Activated T-helper 9 cell treated with anti-CD3 and anti-CD28 coated beads, Interleukin-2, amount 50 U/mL, for 16 hours (primary cell): ENCODE measurements around the gene GFOD2.

ENCODE experiments used
- DNase-seq: peaks from one replicate; pipeline ENCODE4 v3.0.0-alpha.2; 2020; ENCODE audit warnings: low read depth

Gene GFOD2

DNA sequence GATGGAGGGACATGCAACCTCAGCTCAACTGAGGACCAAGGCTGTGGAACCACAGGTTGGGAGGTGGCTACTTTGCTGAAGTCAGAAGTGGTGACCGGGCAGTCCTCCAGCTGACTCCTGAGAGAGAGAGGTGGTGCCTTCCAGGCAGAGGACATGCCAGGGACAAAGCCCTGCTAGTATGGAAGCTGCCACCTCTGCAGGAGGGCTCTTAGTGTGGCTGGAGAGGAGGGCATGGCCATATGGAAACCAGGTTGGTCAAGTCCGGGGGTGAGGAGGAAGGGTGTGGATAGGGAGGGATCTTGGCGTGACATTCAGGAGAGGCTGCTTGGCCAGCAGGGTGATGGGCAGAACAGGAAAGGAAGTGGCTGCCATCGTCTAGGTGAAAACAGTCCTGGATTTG, 46.8 kb downstream of the GFOD2 start:
- no peak for DNase-seq

DNA sequence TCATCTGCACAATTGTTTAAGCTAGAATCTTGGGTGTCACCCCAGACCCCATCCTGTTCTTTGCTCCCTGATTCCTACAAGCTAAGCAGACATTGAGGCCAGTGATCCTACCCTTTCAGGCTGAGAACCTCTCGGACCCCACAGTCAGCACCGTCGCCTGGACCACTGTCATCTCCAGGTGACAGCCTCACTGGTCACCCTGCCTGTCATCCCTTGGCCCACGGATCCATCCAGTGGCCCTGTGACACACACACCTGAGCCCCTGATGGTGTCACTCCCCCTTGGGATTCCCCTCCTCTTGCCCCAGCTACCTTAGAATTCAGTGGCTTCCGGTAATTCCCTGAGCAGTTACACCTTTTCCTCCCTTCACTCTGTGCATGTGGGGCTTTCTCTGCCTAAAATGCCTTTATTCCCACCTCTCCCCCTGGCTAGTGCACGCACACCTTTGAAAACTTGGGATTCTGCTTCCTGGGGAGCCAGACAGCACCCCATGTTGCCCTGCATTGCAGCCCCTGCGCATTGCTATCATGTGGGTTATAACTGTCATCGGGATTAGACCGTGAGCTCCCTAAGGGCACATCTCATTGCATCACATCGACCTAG, 49.5 kb downstream of the GFOD2 start:
- no peak for DNase-seq

DNA sequence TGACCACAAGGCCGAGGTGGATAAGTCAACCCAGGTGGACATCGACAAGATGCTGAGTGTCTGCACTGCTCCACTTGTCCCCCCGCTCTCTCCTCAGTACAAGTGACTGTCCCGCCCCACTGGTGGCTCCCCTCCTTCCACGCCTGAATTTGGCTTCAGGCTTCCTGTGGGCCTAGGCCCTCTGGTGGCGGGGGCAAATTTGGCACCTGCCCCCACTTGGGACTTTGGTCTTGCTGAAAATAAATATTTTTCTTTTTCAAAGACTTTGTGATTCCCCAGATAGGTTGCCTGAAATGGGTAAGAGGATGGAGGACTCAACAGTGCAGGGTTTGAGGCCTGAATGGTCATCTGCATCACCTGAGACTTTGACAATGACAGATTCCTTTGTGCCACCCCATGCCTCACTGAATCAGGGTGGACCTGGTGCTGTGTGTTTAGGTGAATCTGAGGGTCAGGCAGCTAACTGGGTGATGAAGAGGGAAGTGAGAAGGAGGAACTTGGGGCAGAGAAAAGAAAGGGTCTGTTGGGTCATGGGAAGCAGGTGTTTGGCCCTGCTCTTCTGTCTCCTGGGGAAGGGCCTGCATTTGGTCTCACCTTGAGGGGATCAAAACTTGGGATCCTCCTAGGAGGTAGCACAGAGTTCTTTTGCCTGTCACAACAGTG, 50.5 kb downstream of the GFOD2 start:
- DNase-seq, result no peak

DNA sequence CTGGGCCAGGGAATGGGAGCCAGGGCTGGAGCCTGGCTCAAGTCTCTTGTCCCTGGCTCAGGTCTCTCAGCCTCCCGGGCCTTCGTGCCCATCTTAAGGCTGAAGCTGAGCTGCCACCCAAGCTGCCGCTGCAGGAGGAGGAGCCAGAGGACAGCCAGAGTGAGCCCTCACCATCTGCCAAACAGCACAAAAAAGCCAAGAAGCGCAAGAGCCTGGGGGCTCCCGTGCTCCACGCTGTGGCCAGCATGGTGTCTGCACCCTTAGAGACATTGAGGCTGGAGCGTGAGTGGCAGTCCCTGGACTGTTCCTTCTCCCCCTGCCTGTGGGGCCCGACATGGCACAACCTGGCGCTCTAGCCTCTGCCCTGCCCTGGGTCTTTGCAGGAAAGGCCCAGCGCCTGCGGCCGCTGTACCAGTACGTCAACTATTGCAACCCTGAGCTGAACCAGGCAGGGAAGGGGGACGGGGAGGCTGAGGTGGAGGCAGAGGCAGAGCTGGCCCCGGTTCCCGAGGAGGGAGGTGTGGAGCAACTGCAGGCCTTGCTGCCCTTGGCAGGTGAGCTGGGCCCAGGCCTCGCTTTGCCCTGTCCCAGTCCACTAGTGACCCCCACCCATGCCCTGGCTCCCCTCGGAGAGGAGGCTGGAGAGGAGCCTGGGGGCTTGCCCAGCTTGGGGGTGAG, 51.2 kb downstream of the GFOD2 start:
- DNase-seq, result peak; percentile 67

DNA sequence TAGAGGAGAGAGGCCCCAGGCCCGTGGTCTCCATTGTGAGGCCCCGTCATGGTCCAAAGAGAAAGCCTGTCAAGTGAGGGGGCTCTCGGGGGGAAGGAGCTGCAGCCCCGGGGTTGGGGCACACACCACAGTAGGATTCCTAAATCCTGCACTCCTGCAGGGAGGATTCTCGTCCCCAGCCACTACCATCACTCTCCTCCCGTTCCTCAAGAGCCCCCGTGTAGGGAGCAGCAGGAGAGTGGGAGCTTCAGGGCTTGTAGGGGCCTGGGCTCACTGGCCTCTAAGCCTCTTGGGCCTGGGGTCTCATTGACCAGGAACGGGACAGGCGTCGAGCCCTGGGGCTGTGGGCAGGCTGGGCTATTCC, 51.7 kb downstream of the GFOD2 start:
- DNase-seq, result no peak

DNA sequence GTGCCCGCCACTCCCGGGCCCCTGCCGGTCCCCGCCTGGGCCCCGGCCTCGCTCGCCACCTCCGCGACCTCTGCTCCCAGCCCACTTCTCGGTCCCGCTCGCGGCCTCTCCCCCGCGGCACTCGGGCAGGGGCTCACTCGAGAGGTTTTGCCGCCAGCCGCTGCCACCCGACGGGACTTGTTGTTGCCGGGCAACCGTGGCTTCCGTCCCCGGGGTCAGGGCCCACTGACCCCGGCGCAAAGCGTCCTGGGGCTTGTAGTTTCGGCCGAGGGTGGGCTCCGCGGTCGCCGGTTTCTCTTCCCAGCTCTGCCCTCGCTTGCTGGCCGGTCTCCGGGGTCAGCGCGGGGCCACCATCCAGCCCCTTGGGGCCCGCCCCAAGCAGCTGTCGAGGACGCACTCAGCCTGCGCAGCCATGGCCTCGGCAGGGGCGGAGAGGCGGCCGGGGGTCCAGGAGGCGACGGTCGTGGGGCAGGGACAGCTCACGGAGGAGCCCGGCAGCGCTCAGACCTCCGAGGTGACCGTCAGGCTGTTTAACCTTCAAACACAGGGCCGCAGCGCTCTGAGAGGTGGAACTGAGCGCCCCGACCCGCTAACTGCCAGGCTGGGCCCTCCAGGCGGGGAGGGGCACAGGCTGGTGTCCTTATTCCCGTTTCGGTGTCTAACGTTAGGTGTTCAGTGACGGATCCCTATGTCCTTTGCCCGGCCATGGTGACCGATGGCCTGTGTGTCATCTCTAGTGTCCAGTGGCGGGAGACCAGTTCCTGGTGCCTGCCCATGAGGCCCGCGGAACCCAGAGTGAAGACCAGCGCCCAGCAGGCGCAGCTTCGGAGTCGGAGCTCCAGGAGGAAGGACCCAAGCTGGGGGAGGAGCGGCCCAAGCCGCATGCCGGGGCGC, 52.3 kb downstream of the GFOD2 start, which contains the start of the genes C16orf86 and ENKD1:
Gene C16orf86, plus strand, starts transcription at position 256 of the 894 bp plus-strand sequence. Its CDS starts 157 bp downstream, at position 413.
Gene ENKD1, minus strand, starts transcription at position 192 of the 894 bp plus-strand sequence. CDS start 308 bp downstream, outside the sequence.
- peak; percentile 75 for DNase-seq

DNA sequence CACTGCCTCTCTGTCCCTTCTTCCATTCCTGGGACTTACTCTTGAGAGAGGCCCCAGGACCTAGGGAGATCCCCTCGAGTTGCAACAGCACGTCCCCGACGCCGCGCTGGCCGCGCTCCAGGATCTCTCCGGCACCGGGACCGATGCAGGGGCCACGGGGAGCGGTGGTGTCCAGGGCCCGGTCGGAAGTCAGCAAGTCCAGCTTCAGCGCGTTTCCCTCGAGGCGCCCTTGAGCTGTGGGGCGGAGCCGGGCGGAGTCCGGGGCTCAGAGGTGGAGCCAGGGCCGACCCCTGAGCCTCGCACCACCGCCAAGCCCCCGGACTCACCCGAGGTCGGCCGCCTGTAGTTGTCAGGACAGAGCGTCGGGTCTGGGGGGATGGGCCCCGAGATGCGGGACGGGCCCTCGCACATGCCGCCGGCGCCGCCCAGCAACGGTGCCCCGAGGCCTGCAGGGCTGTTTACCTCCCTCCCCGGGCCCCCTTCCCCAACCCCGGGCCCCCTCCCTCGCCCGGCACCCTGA, 53.0 kb downstream of the GFOD2 start:
- no peak for DNase-seq

DNA sequence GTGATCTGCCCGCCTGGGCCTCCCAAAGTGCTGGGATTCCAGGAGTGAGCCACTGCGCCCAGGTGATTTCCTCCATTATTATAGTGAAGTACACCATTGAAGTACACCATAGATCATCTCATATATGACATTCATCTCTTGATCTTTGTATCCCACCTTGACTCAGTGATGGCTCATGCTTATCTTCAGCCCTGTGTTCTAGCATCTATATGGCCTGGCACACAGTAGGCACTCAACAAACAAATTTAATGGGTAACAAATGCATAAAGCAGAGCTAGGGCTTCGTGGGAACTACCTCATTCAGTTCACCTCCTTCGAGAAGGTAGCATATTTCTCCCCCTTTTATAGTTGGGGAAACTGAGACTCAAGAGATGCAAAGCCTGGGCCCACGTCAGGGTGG, 53.5 kb downstream of the GFOD2 start:
- no peak for DNase-seq

DNA sequence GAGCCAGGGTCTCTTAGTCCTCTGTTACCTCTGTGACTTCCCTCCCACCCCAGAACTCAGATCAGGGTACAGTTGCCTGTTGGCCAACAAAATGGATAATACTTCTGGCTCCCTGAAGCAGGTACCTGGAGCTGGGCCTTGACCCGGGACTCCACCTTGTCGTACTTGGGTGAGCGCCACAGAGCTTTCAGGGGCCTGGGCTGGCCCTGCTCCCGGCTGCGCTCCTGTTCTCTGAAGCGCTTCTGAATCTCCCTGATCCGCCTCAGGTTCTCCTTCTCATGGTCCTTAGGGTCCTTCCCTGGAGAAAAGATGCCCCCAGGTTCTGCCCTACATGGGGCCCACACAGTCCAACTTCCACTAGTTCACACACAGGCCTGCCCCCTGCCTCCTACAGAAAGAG, 54.2 kb downstream of the GFOD2 start:
- no peak for DNase-seq

DNA sequence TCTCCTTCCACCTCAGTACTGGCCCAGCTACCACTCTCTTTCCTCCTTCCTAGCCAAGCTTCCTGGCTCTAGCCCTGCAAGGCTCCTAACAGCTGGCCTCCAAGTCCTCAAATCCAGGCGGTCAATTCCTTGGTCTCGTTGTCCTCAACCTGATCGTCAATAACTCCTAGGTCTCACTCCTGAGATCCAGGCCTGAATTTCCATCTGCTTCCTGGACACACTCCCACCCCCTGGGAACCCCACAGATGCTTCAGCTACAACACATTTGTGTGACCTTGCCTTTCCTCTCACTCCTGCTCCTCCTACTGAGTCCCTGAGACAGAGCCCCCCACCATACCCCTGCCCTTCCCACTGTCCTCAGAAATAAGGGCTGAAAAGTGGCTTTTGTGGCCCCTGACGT, 54.9 kb downstream of the GFOD2 start:
- no peak for DNase-seq

DNA sequence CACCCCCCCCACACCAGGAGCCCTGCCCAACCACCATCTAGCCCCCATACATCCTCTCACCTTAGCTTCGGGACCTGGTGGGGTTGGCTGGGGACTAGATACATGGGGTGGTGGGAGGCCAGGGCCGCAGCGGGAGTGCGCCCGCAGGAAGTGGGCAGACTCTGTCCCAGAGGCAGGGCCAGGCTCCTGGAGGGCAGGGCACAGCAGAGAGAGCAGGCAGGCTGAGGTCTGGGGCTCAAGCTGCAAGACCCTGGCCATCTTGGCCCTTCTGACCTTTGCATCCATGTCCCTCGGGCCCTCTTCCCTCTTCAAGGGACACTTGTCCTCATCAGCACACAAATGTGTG, 55.3 kb downstream of the GFOD2 start:
- no peak for DNase-seq

DNA sequence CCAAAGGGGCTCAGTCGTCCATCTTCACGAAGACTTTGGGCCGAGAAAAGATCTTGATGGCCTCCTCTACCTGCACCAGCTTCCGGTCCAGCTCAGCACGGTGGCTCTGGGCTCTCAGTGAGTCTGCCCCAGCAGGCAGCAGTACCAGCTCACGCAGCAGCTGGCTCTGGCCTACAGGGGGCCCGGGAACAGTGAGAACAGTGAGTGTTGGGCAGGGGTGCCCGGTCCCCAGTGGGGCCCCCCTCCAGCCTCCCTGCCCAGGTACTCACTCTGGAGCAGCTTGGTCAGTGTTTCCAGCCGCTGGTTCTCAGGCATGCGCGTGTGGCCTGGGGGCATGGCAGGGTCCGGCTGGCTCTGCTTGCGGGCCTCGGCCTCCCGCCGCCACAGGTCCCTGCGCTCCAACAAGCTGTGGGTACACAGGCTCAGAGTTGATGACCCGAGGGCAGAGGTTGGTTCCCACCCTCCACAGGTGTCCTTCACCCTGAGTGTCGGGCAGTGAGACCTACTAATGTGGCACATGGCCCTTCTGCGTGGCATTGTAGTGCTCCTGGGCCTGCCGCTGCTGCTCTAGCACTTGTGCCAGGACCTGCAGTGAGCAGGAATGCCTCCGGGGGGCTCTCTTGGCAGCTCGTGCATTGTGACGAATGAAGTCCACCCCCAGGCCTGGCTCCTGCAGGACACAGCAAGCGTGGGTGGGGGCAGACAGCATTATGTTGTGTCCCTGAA, 55.8 kb downstream of the GFOD2 start:
- no peak for DNase-seq

DNA sequence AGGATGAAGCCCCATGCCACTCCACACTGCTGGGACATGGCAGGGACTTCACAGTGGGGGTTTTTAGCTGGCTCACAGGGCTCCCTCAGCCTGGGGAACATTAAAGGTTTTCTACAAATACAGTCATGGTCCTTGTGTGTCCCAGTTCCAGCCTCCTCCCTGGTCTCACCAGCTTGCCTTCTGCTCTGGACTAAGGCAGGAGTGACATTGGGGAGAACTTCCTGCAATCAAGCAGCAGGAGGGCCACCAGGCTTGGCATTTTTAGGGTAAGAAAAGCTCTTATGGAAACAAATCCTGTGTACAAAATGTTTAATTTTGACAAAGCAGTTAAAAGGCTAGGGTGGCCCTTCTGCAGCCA, 56.5 kb downstream of the GFOD2 start:
- DNase-seq, result no peak

DNA sequence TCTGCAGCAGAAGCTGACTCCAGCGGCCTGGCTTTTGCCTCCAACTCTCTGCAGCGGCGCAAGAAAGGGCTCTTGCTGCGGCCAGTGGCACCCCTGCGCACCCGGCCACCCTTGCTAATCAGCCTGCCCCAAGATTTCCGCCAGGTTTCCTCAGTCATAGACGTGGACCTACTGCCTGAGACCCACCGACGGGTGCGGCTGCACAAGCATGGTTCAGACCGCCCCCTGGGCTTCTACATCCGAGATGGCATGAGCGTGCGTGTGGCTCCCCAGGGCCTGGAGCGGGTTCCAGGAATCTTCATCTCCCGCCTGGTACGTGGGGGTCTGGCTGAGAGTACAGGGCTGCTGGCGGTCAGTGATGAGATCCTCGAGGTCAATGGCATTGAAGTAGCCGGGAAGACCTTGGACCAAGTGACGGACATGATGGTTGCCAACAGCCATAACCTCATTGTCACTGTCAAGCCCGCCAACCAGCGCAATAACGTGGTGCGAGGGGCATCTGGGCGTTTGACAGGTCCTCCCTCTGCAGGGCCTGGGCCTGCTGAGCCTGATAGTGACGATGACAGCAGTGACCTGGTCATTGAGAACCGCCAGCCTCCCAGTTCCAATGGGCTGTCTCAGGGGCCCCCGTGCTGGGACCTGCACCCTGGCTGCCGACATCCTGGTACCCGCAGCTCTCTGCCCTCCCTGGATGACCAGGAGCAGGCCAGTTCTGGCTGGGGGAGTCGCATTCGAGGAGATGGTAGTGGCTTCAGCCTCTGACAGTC, 57.0 kb downstream of the GFOD2 start:
- no peak for DNase-seq

DNA sequence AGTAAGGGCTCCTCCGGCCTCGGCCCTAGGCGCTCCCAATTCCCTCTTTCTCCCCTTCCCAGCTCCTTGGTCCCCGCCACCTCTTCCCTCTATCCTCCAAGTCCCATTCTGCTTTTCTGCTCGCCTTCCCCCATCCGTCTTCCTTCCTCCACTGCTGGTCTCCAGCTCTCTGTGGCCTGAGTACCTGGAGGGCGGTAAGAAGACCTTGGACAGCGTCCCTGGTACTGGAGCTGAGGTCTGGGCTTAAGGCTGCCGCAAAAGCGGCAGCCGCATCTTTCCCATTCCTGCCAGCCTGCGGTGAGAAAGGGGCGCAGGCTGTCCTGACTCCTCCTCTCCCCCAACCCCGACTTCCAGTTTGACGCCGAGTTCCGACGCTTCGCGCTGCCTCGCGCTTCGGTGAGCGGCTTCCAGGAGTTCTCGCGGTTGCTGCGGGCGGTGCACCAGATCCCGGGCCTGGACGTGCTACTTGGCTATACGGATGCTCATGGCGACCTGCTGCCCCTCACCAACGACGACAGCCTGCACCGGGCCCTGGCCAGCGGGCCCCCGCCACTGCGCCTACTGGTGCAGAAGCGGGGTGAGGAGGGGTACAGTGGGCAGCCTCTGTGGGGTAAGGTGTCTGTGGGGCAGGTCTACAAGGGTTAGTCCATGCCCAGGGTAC, 57.9 kb downstream of the GFOD2 start:
- DNase-seq, result no peak

DNA sequence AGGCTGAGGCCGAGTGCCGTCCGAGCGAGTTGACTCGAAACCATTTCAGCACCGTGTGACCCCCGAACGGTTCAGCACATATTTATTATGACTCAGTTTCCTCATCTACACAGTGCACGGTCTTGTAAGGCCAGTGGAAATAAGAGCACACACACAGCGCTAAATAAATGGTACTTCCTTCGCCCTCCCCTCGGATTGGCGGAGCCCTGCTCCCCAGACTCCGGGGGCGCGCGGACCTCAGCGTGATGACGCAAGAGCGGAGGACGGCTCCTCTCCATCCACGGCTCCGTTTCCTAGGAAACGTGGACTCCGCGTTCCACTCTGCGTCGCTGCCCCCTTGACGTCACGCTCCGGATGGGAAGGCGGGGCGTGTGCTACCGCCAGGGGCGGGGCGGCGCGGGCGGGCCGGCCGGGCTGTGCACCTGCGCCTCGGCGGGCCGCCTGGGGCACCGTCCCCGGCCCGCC, 58.5 kb downstream of the GFOD2 start, which contains the start of gene PARD6A:
Gene PARD6A, plus strand, starts transcription at position 397 of the 465 bp plus-strand sequence. CDS start 79 bp downstream, outside the sequence.
- DNase-seq, result peak; percentile 92

DNA sequence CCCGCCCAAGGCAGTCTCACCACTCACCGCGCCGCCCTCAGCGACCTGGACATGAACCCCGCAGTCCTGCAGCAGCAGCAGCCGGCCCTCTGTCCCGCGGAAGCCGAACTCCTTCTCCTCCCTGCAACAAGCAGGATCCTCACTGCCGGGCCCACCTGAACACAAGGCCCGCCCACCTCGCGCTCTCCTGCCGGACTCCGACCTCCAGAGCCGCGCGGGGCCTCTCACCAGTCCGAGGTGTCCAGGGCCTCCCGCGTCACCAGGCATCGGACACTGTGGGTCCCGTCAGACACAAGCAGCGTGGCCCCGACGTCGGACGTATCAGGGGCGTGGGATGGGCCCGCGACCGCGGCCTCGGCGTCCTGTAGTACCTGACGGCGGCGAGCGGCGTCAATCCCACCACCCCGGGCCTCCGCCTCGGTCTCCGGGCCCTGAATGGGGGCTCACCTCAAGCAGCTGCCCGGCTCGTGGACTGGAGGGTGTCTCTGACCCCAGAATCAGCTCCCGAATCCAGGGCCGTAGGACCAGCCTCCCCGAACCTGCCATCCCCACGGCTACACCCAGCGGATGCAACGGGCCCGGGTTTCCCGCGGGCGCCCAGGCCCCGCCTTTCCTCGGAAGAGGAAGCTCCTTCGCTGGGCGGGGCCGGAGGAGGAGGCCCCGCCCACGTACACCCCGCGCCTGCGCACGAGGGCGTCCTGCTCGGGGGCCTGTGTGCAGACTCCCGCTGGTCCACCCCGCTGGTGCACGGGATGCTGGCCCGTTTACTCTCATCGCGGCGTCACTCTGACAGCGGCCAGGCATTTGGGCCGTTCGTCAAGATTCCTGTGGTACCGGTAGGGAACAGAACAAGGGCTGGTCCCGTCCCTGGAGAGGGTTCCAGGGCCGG, 59.2 kb downstream of the GFOD2 start, which contains the start of gene ACD:
Gene ACD, minus strand, starts transcription at position 586 of the 889 bp plus-strand sequence. Its CDS starts 40 bp downstream, at position 546.
- peak; percentile 93 for DNase-seq

DNA sequence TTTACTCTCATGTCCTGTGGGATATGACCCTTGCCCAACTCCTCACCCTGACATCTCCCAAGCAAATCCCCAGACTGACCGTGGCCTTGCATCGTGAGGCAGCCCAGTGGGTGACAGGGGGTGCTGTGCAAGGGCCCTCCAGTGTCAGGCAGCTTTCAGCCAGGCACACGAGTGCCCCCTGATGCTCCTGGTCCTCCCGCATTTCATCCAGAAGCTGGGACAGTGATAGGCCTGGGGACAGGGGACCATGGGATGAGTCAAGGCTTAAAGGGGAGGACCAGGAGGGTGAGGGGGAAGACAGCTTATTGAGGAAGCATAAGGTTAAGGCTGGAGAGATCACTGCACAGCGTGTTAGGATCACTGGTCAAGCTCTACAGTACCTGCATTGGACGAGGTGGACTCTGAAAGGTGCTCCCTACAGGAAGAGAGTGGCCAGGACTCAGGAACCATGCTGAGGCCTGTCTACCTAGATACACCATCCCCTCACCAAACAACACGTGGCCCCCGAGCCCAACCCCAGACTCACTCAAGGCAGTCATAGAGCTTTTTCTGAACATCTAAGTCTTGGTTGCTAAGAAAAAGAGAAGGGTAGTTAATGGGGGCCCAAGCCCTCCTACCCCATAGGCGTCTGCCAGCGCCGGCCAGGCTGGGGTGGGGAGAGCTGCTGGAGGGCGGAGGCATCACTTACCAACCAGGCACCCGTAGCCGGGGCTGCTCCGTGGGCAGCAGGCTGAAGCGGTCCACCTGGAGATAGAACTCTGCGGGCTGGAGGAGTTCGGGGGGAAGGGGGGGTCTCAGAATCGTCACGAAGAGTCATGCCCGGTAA, 60.1 kb downstream of the GFOD2 start:
- no peak for DNase-seq
